SJCRH30 (cell line): ENCODE measurements around the gene GCGR. TPM values are rescaled to one million over a fixed set of nuclear protein-coding genes. Genes with fewer than 3 reads are reported as not detected.
A peak's percentile ranks its signal among the peaks of the same experiment; 100 is the strongest.
"Not testable (repeated sequence)": the region's sequence is repeated elsewhere in the genome, so short reads cannot be mapped to it uniquely, and the experiment has no call there.

ENCODE experiments used
- DNase-seq, 2 experiments: peaks; one replicate each; pipeline ENCODE4 v3.0.0-alpha.2; 2015 to 2020
- H3K27ac ChIP-seq: fragments of 250-450 bp; sonication (Bioruptor Pico); 2 replicates; pipeline ENCODE4 v1.5.1; 2020; ENCODE audit warnings: mild to moderate bottlenecking, moderate library complexity
- H3K27me3 ChIP-seq: fragments of 250-450 bp; sonication (Bioruptor Pico); 2 replicates; pipeline ENCODE4 v1.5.1; 2020; ENCODE audit warnings: mild to moderate bottlenecking, moderate library complexity
- H3K36me3 ChIP-seq: fragments of 250-450 bp; sonication (Bioruptor Pico); 2 replicates; pipeline ENCODE4 v1.5.1; 2020; ENCODE audit warnings: mild to moderate bottlenecking, moderate library complexity
- H3K4me1 ChIP-seq: fragments of 250-450 bp; sonication (Bioruptor Pico); 2 replicates; pipeline ENCODE4 v1.5.1; 2020; ENCODE audit warnings: mild to moderate bottlenecking, moderate library complexity
- H3K4me3 ChIP-seq: fragments of 250-450 bp; sonication (Bioruptor Pico); 2 replicates; pipeline ENCODE4 v1.5.1; 2020; ENCODE audit warnings: mild to moderate bottlenecking, moderate library complexity
- H3K9me3 ChIP-seq: fragments of 250-450 bp; sonication (Bioruptor Pico); replicated peaks from 2 replicates; pipeline ENCODE4 v1.5.1; 2020; ENCODE audit warnings: mild to moderate bottlenecking, moderate library complexity
- total RNA-seq: library from RNA; depleted of rRNA; stranded (reverse); fragments of >200 nt; shearing (Covaris generic); gene quantifications from 2 replicates; pipeline ENCODE4 v1.2.3, GENCODE V29; 2014

The GCGR gene
- total RNA-seq, 1 experiment from 2014 or later, result 0.04 TPM

- Histone ChIP-seq H3K27me3 (no peaks in the 10 kb centered on the region), H3K4me1 (peaks cover 12% of the 10 kb centered on the region), H3K27ac (peak within 1 kb of the TSS; percentile 71), H3K36me3 (no peaks in the 10 kb centered on the region), H3K9me3 (no peaks in the 10 kb centered on the region), H3K4me3 (peak within 1 kb of the TSS; percentile 77)
- DNase-seq, result peak; percentile 98 to 99
These were observed 29.4 kb downstream of the GCGR start, which contains the start of gene MCRIP1 for GRCh38 chr17:81833160-81833920. MCRIP1 (minus strand) TSS chr17:81833291; CDS start chr17:81824506, 8,785 bp downstream.

- Histone ChIP-seq H3K9me3 (no peaks in the 10 kb centered on the region), H3K4me1 (peaks cover 12% of the 10 kb centered on the region), H3K27me3 (no peaks in the 10 kb centered on the region), H3K4me3 (peak overlapping the region; percentile 77), H3K36me3 (no peaks in the 10 kb centered on the region), H3K27ac (peak overlapping the region; percentile 71)
- no peak for DNase-seq
These were observed 30.2 kb downstream of the GCGR start for GRCh38 chr17:81833921-81834830.

- no peaks in the 10 kb centered on the region for H3K36me3 ChIP-seq
- H3K4me3 ChIP-seq, result peak within 1 kb of the TSS; percentile 77
- no peaks in the 10 kb centered on the region for H3K27me3 ChIP-seq
- DNase-seq, result no peak
- H3K9me3 ChIP-seq, result no peaks in the 10 kb centered on the region
- peaks cover 12% of the 10 kb centered on the region for H3K4me1 ChIP-seq
- H3K27ac ChIP-seq, result no peak within 1 kb of the TSS
These were observed 30.9 kb downstream of the GCGR start, which contains the start of gene PPP1R27 for GRCh38 chr17:81834831-81835267. PPP1R27 (minus strand) TSS chr17:81835050; CDS start chr17:81834953, 97 bp downstream.

GRCh38 chr17:81837641-81838040, 33.7 kb downstream of the GCGR start:
- no peak overlapping the region for H3K27ac ChIP-seq
- H3K4me3 ChIP-seq, result no peak overlapping the region
- H3K36me3 ChIP-seq, result peaks cover 6% of the 10 kb centered on the region
- no peaks in the 10 kb centered on the region for H3K9me3 ChIP-seq
- peaks cover 17% of the 10 kb centered on the region for H3K4me1 ChIP-seq
- H3K27me3 ChIP-seq, result no peaks in the 10 kb centered on the region
- no peak for DNase-seq

GRCh38 chr17:81838753-81839255, 34.9 kb downstream of the GCGR start:
- Histone ChIP-seq H3K36me3 (peaks cover 17% of the 10 kb centered on the region), H3K4me3 (no peak overlapping the region), H3K9me3 (no peaks in the 10 kb centered on the region), H3K27ac (no peak overlapping the region), H3K4me1 (peaks cover 15% of the 10 kb centered on the region), H3K27me3 (no peaks in the 10 kb centered on the region)
- DNase-seq, result no peak

GRCh38 chr17:81839301-81839700, 35.4 kb downstream of the GCGR start:
- H3K4me1 ChIP-seq, result peaks cover 13% of the 10 kb centered on the region
- H3K27ac ChIP-seq, result no peak overlapping the region
- H3K36me3 ChIP-seq, result peaks cover 21% of the 10 kb centered on the region
- DNase-seq, result no peak
- H3K4me3 ChIP-seq, result no peak overlapping the region
- H3K27me3 ChIP-seq, result no peaks in the 10 kb centered on the region
- H3K9me3 ChIP-seq, result no peaks in the 10 kb centered on the region

GRCh38 chr17:81840059-81840458, 36.1 kb downstream of the GCGR start:
- H3K27me3 ChIP-seq, H3K4me3 ChIP-seq, H3K9me3 ChIP-seq, H3K27ac ChIP-seq, DNase-seq: not testable (repeated sequence)
- Histone ChIP-seq H3K36me3 (peaks cover 29% of the 10 kb centered on the region), H3K4me1 (peaks cover 13% of the 10 kb centered on the region)

- DNase-seq, result peak; percentile 77 to 80
- peaks cover 13% of the 10 kb centered on the region for H3K4me1 ChIP-seq
- H3K36me3 ChIP-seq, result peaks cover 39% of the 10 kb centered on the region
- peak overlapping the region; percentile 6; the same call in 1 of the 2 replicates for H3K27ac ChIP-seq
- H3K27me3 ChIP-seq, result no peaks in the 10 kb centered on the region
- H3K4me3 ChIP-seq, result no peak overlapping the region
- no peaks in the 10 kb centered on the region for H3K9me3 ChIP-seq
These were observed 37.2 kb downstream of the GCGR start for GRCh38 chr17:81840826-81841778.

GRCh38 chr17:81841866-81842265, 37.9 kb downstream of the GCGR start:
- Histone ChIP-seq H3K36me3 (peaks cover 46% of the 10 kb centered on the region), H3K27me3 (no peaks in the 10 kb centered on the region), H3K4me3 (no peak overlapping the region), H3K9me3 (no peaks in the 10 kb centered on the region), H3K27ac (no peak overlapping the region), H3K4me1 (peaks cover 13% of the 10 kb centered on the region)
- no peak for DNase-seq

GRCh38 chr17:81842378-81842724, 38.4 kb downstream of the GCGR start:
- no peak for DNase-seq
- H3K27ac ChIP-seq, result no peak overlapping the region
- peaks cover 51% of the 10 kb centered on the region for H3K36me3 ChIP-seq
- H3K4me3 ChIP-seq, result no peak overlapping the region
- no peaks in the 10 kb centered on the region for H3K27me3 ChIP-seq
- peaks cover 13% of the 10 kb centered on the region for H3K4me1 ChIP-seq
- H3K9me3 ChIP-seq, result no peaks in the 10 kb centered on the region

- Histone ChIP-seq H3K9me3 (no peaks in the 10 kb centered on the region), H3K4me1 (peaks cover 13% of the 10 kb centered on the region), H3K36me3 (peaks cover 56% of the 10 kb centered on the region), H3K27me3 (no peaks in the 10 kb centered on the region), H3K27ac (no peak overlapping the region), H3K4me3 (no peak overlapping the region)
- no peak for DNase-seq
These were observed 39.0 kb downstream of the GCGR start for GRCh38 chr17:81842725-81843504.

GRCh38 chr17:81843713-81844326, 39.9 kb downstream of the GCGR start:
- Histone ChIP-seq H3K36me3 (peaks cover 64% of the 10 kb centered on the region), H3K4me1 (peaks cover 13% of the 10 kb centered on the region), H3K27ac (no peak overlapping the region), H3K4me3 (no peak overlapping the region), H3K27me3 (no peaks in the 10 kb centered on the region), H3K9me3 (no peaks in the 10 kb centered on the region)
- DNase-seq, result no peak

- no peak for DNase-seq
- H3K4me3 ChIP-seq, result no peak overlapping the region
- H3K9me3 ChIP-seq, result no peaks in the 10 kb centered on the region
- peaks cover 69% of the 10 kb centered on the region for H3K36me3 ChIP-seq
- H3K27me3 ChIP-seq, result no peaks in the 10 kb centered on the region
- no peak overlapping the region for H3K27ac ChIP-seq
- H3K4me1 ChIP-seq, result peaks cover 13% of the 10 kb centered on the region
These were observed 40.4 kb downstream of the GCGR start for GRCh38 chr17:81844327-81844851.
